H1 (cell line): Measurements from ENCODE around the gene NBEA. TPM values are rescaled to one million over a fixed set of nuclear protein-coding genes. Genes with fewer than 3 reads are reported as not detected.

Source experiments
- CTCF ChIA-PET: fragments of 300-600 bp; sonication (Branson Sonifier 250); formaldehyde crosslinking; loops from one replicate; lab custom pipeline; 2021; ENCODE audit not compliant: partially characterized antibody; lab: Charles Lee
- POLR2A ChIA-PET: fragments of 300-600 bp; sonication (Branson Sonifier 250); formaldehyde crosslinking; loops from one replicate; lab custom pipeline; 2021; ENCODE audit warnings: inconsistent platforms; ENCODE audit not compliant: partially characterized antibody; lab: Charles Lee
- DNase-seq, 2 experiments: peaks; one replicate each; pipeline versions ENCODE4 v3.0.0 to v3.0.0-alpha.2; 2010 to 2022; ENCODE audit warnings: low spot score in 2 of 2, low read depth in 1 of 2, mixed read lengths in 1 of 2
- FAIRE-seq: peaks from 2 replicates; lab custom pipeline; 2011; peaks lifted over from hg19 to GRCh38; lab: Jason Lieb, UNC
- H2AFZ ChIP-seq: 2 replicates; pipeline ENCODE4 v1.8.1; 2012; ENCODE audit warnings: low read length, inconsistent platforms
- H2AK5ac ChIP-seq: 2 replicates; pipeline ENCODE4 v1.6.1; 2013; ENCODE audit warnings: low read depth, low read length
- H2BK120ac ChIP-seq: replicated peaks from 2 replicates; pipeline ENCODE3; 2013; ENCODE audit warnings: low read depth, low read length, inconsistent platforms
- H2BK12ac ChIP-seq: 2 replicates; pipeline ENCODE4 v1.6.1; 2013; ENCODE audit warnings: low read depth, low read length
- H2BK15ac ChIP-seq: 2 replicates; pipeline ENCODE4 v1.6.1; 2013; ENCODE audit warnings: low read length
- H2BK20ac ChIP-seq: 2 replicates; pipeline ENCODE4 v1.6.1; 2013; ENCODE audit warnings: low read length
- H2BK5ac ChIP-seq: 2 replicates; pipeline ENCODE4 v1.6.1; 2013; ENCODE audit warnings: low read depth, low read length
- H3K14ac ChIP-seq: 2 replicates; pipeline ENCODE4 v1.6.1; 2013; ENCODE audit warnings: inconsistent platforms; ENCODE audit not compliant: insufficient read length
- H3K18ac ChIP-seq: 2 replicates; pipeline ENCODE4 v1.6.1; 2013; ENCODE audit warnings: low read length; ENCODE audit errors: extremely low read depth
- H3K23ac ChIP-seq: 2 replicates; pipeline ENCODE4 v1.6.1; 2013; ENCODE audit warnings: inconsistent platforms; ENCODE audit not compliant: insufficient read length
- H3K23me2 ChIP-seq: 2 replicates; pipeline ENCODE4 v1.6.1; 2013; ENCODE audit warnings: low read depth, low read length
- H3K27ac ChIP-seq: 2 replicates; pipeline ENCODE4 v1.6.1; 2011; ENCODE audit warnings: low read depth, low read length, inconsistent platforms
- H3K27me3 ChIP-seq, 4 experiments: replicated peaks in 1 of 4; 1 replicate in 1 of 4; 2 replicates in 3 of 4; pipeline versions ENCODE4 v1.6.1 to v1.8.1; 2011 to 2013; ENCODE audit warnings: low read length in 3 of 4, mild to moderate bottlenecking in 3 of 4, inconsistent platforms in 2 of 4, mixed read lengths in 2 of 4, moderate library complexity in 1 of 4; ENCODE audit not compliant: control insufficient read depth in 3 of 4, insufficient read depth in 3 of 4; ENCODE audit errors: extremely low read depth in 1 of 4
- H3K36me3 ChIP-seq, 4 experiments: 2 replicates each; pipeline versions ENCODE4 v1.6.1 to v1.8.1; 2011 to 2013; ENCODE audit warnings: mild to moderate bottlenecking in 4 of 4, low read length in 3 of 4, moderate library complexity in 2 of 4, control low read depth in 1 of 4, inconsistent platforms in 1 of 4; ENCODE audit not compliant: insufficient read depth in 4 of 4, control insufficient read depth in 2 of 4
- H3K4ac ChIP-seq: replicated peaks from 2 replicates; pipeline ENCODE3; 2013; ENCODE audit warnings: low read length, low read depth, mixed read lengths, inconsistent platforms; ENCODE audit not compliant: insufficient read length
- H3K4me1 ChIP-seq, 4 experiments: replicated peaks in 1 of 4; 1 replicate in 1 of 4; 2 replicates in 3 of 4; pipeline versions ENCODE4 v1.6.1 to v1.8.1; 2011 to 2013; ENCODE audit warnings: low read length in 3 of 4, inconsistent platforms in 2 of 4, mixed read lengths in 1 of 4; ENCODE audit not compliant: insufficient read depth in 4 of 4, control insufficient read depth in 3 of 4
- H3K4me2 ChIP-seq, 2 experiments: 2 replicates each; pipeline versions ENCODE4 v1.6.1 to v1.8.1; 2011 to 2013; ENCODE audit warnings: low read depth in 2 of 2, low read length in 2 of 2, control low read depth in 1 of 2, inconsistent platforms in 1 of 2, mild to moderate bottlenecking in 1 of 2; ENCODE audit not compliant: insufficient read depth in 1 of 2
- H3K4me3 ChIP-seq, 4 experiments: fragments of 200-600, 300-600 bp in 1 of 4; sonication (generic), shearing (Covaris generic), sonication (Bioruptor Twin) in 1 of 4; 2 replicates each; pipeline versions ENCODE4 v1.5.1 to v1.8.1; 2011 to 2016; ENCODE audit warnings: low read length in 4 of 4, low read depth in 3 of 4, control low read depth in 2 of 4, inconsistent platforms in 2 of 4, mild to moderate bottlenecking in 2 of 4, mixed read lengths in 1 of 4, moderate library complexity in 1 of 4; ENCODE audit not compliant: insufficient read depth in 2 of 4; ENCODE audit errors: extremely low read depth in 1 of 4
- H3K56ac ChIP-seq: replicated peaks from 2 replicates; pipeline ENCODE3; 2013; ENCODE audit warnings: low read depth, mild to moderate bottlenecking, mixed read lengths, low read length, inconsistent platforms; ENCODE audit not compliant: insufficient read length
- H3K79me1 ChIP-seq: 2 replicates; pipeline ENCODE4 v1.6.1; 2013; ENCODE audit warnings: low read depth, low read length, control low read depth
- H3K79me2 ChIP-seq, 2 experiments: 2 replicates each; pipeline versions ENCODE4 v1.6.1 to v1.8.1; 2012 to 2013; ENCODE audit warnings: low read length in 2 of 2, mild to moderate bottlenecking in 2 of 2, inconsistent platforms in 1 of 2; ENCODE audit not compliant: insufficient read depth in 2 of 2, control insufficient read depth in 1 of 2
- H3K9ac ChIP-seq, 4 experiments: replicated peaks in 1 of 4; 1 replicate in 1 of 4; 2 replicates in 3 of 4; pipeline versions ENCODE4 v1.6.1 to v1.8.1; 2011 to 2013; ENCODE audit warnings: low read depth in 3 of 4, low read length in 3 of 4, control low read depth in 2 of 4, mild to moderate bottlenecking in 2 of 4, moderate library complexity in 2 of 4, inconsistent platforms in 1 of 4; ENCODE audit errors: extremely low read depth in 1 of 4
- H3K9me3 ChIP-seq, 2 experiments: 2 replicates each; pipeline versions ENCODE4 v1.6.1 to v1.8.1; 2012 to 2013; ENCODE audit warnings: mild to moderate bottlenecking in 2 of 2, moderate library complexity in 2 of 2, control low read depth in 1 of 2, inconsistent platforms in 1 of 2, low read depth in 1 of 2, low read length in 1 of 2, mixed read lengths in 1 of 2; ENCODE audit not compliant: insufficient read depth in 2 of 2
- H4K20me1 ChIP-seq, 2 experiments: replicated peaks in 1 of 2; 2 replicates each; pipeline versions ENCODE3 to v1.8.1; 2011 to 2013; ENCODE audit warnings: inconsistent platforms in 2 of 2, low read length in 2 of 2, mild to moderate bottlenecking in 1 of 2; ENCODE audit not compliant: insufficient read depth in 2 of 2, control insufficient read depth in 1 of 2
- H4K5ac ChIP-seq: 2 replicates; pipeline ENCODE4 v1.6.1; 2013; ENCODE audit warnings: low read length, low read depth, mixed read lengths, inconsistent platforms; ENCODE audit not compliant: insufficient read length
- H4K8ac ChIP-seq: 2 replicates; pipeline ENCODE4 v1.8.0; 2013; ENCODE audit warnings: mild to moderate bottlenecking, moderate library complexity, low read length, inconsistent platforms; ENCODE audit not compliant: insufficient read depth; ENCODE audit errors: extremely low read depth
- H4K91ac ChIP-seq: replicated peaks from 2 replicates; pipeline ENCODE3; 2013; ENCODE audit warnings: low read length, mixed read lengths, inconsistent platforms; ENCODE audit not compliant: insufficient read length
- ASH2L ChIP-seq: fragments of 200-600, 300-600 bp; sonication (generic); IDR thresholded peaks from one replicate; pipeline ENCODE4 v1.7.1; 2017; ENCODE audit warnings: low read length
- CHD2 ChIP-seq: IDR thresholded peaks from 2 replicates; pipeline ENCODE4 v1.6.1; 2012; ENCODE audit warnings: low read length, improper control_type of control experiment
- EGR1 ChIP-seq: IDR thresholded peaks from 2 replicates; pipeline ENCODE4 v1.6.1; 2011; ENCODE audit warnings: low read depth, low read length, borderline replicate concordance
- HDAC6 ChIP-seq: IDR thresholded peaks from one replicate; pipeline ENCODE4 v1.7.1; 2012; ENCODE audit warnings: low read depth, mild to moderate bottlenecking, inconsistent platforms, low read length, moderate library complexity
- JUN ChIP-seq: IDR thresholded peaks from 2 replicates; pipeline ENCODE4 v1.6.1; 2011; ENCODE audit warnings: low read depth, mild to moderate bottlenecking, improper control_type of control experiment, low read length
- PHF8 ChIP-seq: fragments of 200-600 bp; sonication (generic); conservative IDR thresholded peaks from 2 replicates; pipeline ENCODE4 v1.7.1; 2012; ENCODE audit warnings: low read depth, mild to moderate bottlenecking, inconsistent platforms, low read length, moderate library complexity
- POLR2AphosphoS5 ChIP-seq: IDR thresholded peaks from 2 replicates; pipeline ENCODE4 v1.6.1; 2011; ENCODE audit warnings: low read depth, low read length
- POU5F1 ChIP-seq: IDR thresholded peaks from 2 replicates; pipeline ENCODE4 v1.6.1; 2011; ENCODE audit warnings: low read depth, mild to moderate bottlenecking, low read length, moderate library complexity
- RBBP5 ChIP-seq: IDR thresholded peaks from 2 replicates; pipeline ENCODE4 v1.7.1; 2012; ENCODE audit warnings: low read depth, mild to moderate bottlenecking, inconsistent platforms, low read length, moderate library complexity, borderline replicate concordance
- RXRA ChIP-seq: IDR thresholded peaks from 2 replicates; pipeline ENCODE4 v1.6.1; 2011; ENCODE audit warnings: low read depth, mild to moderate bottlenecking, low read length, moderate library complexity; ENCODE audit not compliant: insufficient read depth
- SP4 ChIP-seq: IDR thresholded peaks from 2 replicates; pipeline ENCODE4 v1.6.1; 2012; ENCODE audit warnings: low read length, inconsistent platforms
- TAF1 ChIP-seq: IDR thresholded peaks from 2 replicates; pipeline ENCODE4 v1.6.1; 2011; ENCODE audit warnings: mild to moderate bottlenecking, low read depth, low read length
- TCF12 ChIP-seq: IDR thresholded peaks from 2 replicates; pipeline ENCODE4 v1.6.1; 2011; ENCODE audit warnings: low read depth, mild to moderate bottlenecking, low read length
- polyA plus RNA-seq, 7 experiments: library from polyadenylated mRNA; depleted of rRNA in 3 of 7; stranded (reverse) in 5 of 7; unstranded in 2 of 7; fragments of >200 nt in 5 of 7; fragments of 200-250 nt in 2 of 7; gene quantifications; 1 replicate in 5 of 7; 2 replicates in 1 of 7; 4 replicates in 1 of 7; pipeline versions ENCODE4 v1.2.1 to v1.2.3, GENCODE V29; 2011 to 2013; ENCODE audit warnings: missing spikeins in 2 of 7, mixed read lengths in 2 of 7
- total RNA-seq: library from RNA; stranded (reverse); fragmentation: NEBNext Ultra II Directional; extraction: Animal tissue kit (Norgen Biotek cat#: 25700); gene quantifications from 2 replicates; pipeline ENCODE4 v1.2.1, GENCODE V29; 2021

NBEA gene
- total and polyA plus RNA-seq, 2 of the 8 experiments (the other 6 are each of a cell fraction or from before 2014, with no cell fraction given) = 14.2 to 21.5 TPM

- no peak for FAIRE-seq
- POLR2A ChIA-PET = no interaction called here
Observed at GRCh38 chr13:35389535-35389934, 447.5 kb downstream of the NBEA start.

More at GRCh38 chr13:35389535-35389934, 447.5 kb downstream of the NBEA start:
- Histone ChIP-seq H2BK15ac (no peak overlapping the region), H3K79me2 (no peaks in the 10 kb centered on the region), H4K20me1 (no peaks in the 10 kb centered on the region), H4K8ac (no peak overlapping the region), H3K4me2 (no peak overlapping the region), H3K36me3 (no peaks in the 10 kb centered on the region), H2BK12ac (no peak overlapping the region), H3K18ac (no peak overlapping the region), H3K4ac (no peak overlapping the region), H3K27me3 (no peaks in the 10 kb centered on the region), H3K27ac (no peak overlapping the region), H4K5ac (no peak overlapping the region), H3K23ac (no peak overlapping the region), H3K9ac (no peak overlapping the region)
- CTCF ChIA-PET = interaction anchor here (0.6 kb wide), 1 partner anchor 45 kb away, joined by 3 read pairs; no protein-coding TSS in a partner anchor
- no peak for DNase-seq
- TF ChIP-seq SP4 = no peak
- no peak for TF ChIP-seq EGR1
- no peak for TF ChIP-seq ASH2L
- no peak for TF ChIP-seq HDAC6
- no peak for TF ChIP-seq CHD2
- no peak for TF ChIP-seq POU5F1
- no peak for TF ChIP-seq RXRA
- TF ChIP-seq JUN = no peak
- TF ChIP-seq PHF8 = no peak
- no peak for TF ChIP-seq TCF12
- TF ChIP-seq TAF1 = no peak
- no peak for TF ChIP-seq RBBP5
- TF ChIP-seq POLR2AphosphoS5 = no peak
- TF ChIP-seq, all 59 proteins: peak for 0
- no peaks in the 10 kb centered on the region; a peak in 1 of 7 replicates for H3K4me1 ChIP-seq
- H2AFZ ChIP-seq = no peak overlapping the region
- H2BK20ac ChIP-seq = no peak overlapping the region
- no peak overlapping the region for H3K4me3 ChIP-seq
- H3K23me2 ChIP-seq = no peaks in the 10 kb centered on the region
- no peak overlapping the region for H2AK5ac ChIP-seq
- no peak overlapping the region for H2BK5ac ChIP-seq
- no peak overlapping the region for H2BK120ac ChIP-seq
- no peak overlapping the region for H3K14ac ChIP-seq
- H3K56ac ChIP-seq = no peak overlapping the region
- no peak overlapping the region for H4K91ac ChIP-seq
- H3K9me3 ChIP-seq = no peaks in the 10 kb centered on the region
- no peaks in the 10 kb centered on the region for H3K79me1 ChIP-seq
